GM12892 (cell line): ENCODE data around the gene TNFRSF1A.

ENCODE experiments used
- POLR2A ChIP-seq: IDR thresholded peaks from 2 replicates; pipeline ENCODE4 v1.6.1; 2011; ENCODE audit warnings: low read depth, low read length, control low read depth
- POLR2AphosphoS5 ChIP-seq: IDR thresholded peaks from 2 replicates; pipeline ENCODE4 v1.6.1; 2011; ENCODE audit warnings: low read depth, low read length, control low read depth

DNA sequence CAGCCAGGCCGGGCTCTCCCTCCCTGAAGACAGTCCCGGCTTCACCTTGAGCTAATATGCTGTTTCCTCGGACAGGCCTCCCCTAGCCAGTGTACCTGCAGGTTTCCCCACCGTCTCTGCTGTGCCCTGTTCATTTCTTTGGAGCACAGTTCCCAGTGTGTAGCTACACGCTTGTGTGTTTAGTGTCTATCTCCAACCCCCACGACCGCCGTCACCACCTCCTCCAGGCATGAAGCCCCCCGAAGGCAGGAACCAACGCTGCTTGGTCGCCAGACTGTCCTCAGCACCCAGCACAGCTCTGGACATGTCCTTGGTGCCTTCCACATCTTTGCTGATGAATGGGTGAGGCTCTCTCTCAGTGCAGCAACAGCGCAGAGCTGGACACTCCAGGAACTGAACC, 57.6 kb downstream of the TNFRSF1A start:
- TF ChIP-seq POLR2AphosphoS5 (no peak), POLR2A (no peak)
